HEK293 (cell line): Measurements from ENCODE around the gene ZNF440.

ENCODE experiments used
- CTCF ChIP-seq: fragments of 450-650 bp; formaldehyde crosslinking; IDR thresholded peaks from 2 replicates; pipeline ENCODE4 v1.5.1; 2016; ENCODE audit warnings: missing biosample characterization, missing genetic modification characterization
- ZNF146 ChIP-seq: fragments of 450-650 bp; formaldehyde crosslinking; IDR thresholded peaks from 2 replicates; pipeline ENCODE4 v1.5.1; 2016; ENCODE audit warnings: missing biosample characterization, missing genetic modification characterization
- ZNF558 ChIP-seq: fragments of 450-650 bp; formaldehyde crosslinking; IDR thresholded peaks from 2 replicates; pipeline ENCODE4 v1.5.1; 2016; ENCODE audit warnings: missing biosample characterization, missing genetic modification characterization
- ZNF639 ChIP-seq: fragments of 450-650 bp; formaldehyde crosslinking; IDR thresholded peaks from 2 replicates; pipeline ENCODE4 v1.5.1; 2016; ENCODE audit warnings: missing biosample characterization, missing genetic modification characterization
- ZNF747 ChIP-seq: fragments of 450-650 bp; formaldehyde crosslinking; IDR thresholded peaks from 2 replicates; pipeline ENCODE4 v1.5.1; 2016; ENCODE audit warnings: missing biosample characterization, missing genetic modification characterization

DNA sequence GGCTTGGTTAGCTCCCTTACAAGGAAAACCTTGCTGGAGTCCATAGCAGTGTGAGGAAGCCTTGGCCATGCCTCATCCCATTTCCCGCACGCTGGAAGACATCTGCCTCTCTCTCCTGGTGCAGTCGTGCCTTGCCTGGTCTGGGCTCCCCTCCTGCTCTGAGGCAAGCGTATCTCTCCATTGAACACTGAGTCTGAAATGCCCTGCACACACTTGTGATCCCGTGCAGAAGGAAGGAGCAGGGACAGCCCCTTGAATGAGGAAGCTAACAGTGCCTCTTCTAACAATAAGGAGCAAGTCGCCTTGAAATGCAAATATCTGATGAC is 407 bp upstream of the ZNF440 start:
- TF ChIP-seq ZNF747 (tag by site-specific recombination) (no peak), ZNF558 (tag by site-specific recombination) (no peak), CTCF (tag by site-specific recombination) (no peak), ZNF146 (tag by site-specific recombination) (no peak), ZNF639 (no peak)
